ENCODE results near the gene CHRNB1.
A peak's percentile ranks its signal among the peaks of the same experiment; 100 is the strongest.

Gene CHRNB1

GRCh38 chr17:7483255-7484066 lies 38.6 kb downstream of the CHRNB1 start:
- H3K4me3 ChIP-seq (replicated peaks; ENCODE audit: low read depth, low read length), result peak overlapping the region; percentile 85
- peak; percentile 95 for DNase-seq (ENCODE audit: low read depth)
- no peak for TF ChIP-seq CTCF (IDR thresholded peaks at IDR 0.05; ENCODE audit: low read length, missing control alignments)

GRCh38 chr17:7484067-7484918 lies 39.4 kb downstream of the CHRNB1 start, which contains the start of gene POLR2A:
POLR2A (plus strand) TSS chr17:7484366.
- peak; percentile 99 for DNase-seq (ENCODE audit: low read depth)
- peak within 1 kb of the TSS; percentile 85 for H3K4me3 ChIP-seq (replicated peaks; ENCODE audit: low read depth, low read length)
- TF ChIP-seq CTCF (IDR thresholded peaks at IDR 0.05; ENCODE audit: low read length, missing control alignments), result no peak

- no peak for TF ChIP-seq CTCF (IDR thresholded peaks at IDR 0.05; ENCODE audit: low read length, missing control alignments)
- peak overlapping the region; percentile 85 for H3K4me3 ChIP-seq (replicated peaks; ENCODE audit: low read depth, low read length)
- DNase-seq (ENCODE audit: low read depth), result no peak
Measured at GRCh38 chr17:7484919-7485377, 40.1 kb downstream of the CHRNB1 start.

- no peak for TF ChIP-seq CTCF (IDR thresholded peaks at IDR 0.05; ENCODE audit: low read length, missing control alignments)
- peak overlapping the region; percentile 85 for H3K4me3 ChIP-seq (replicated peaks; ENCODE audit: low read depth, low read length)
- DNase-seq (ENCODE audit: low read depth), result no peak
Measured at GRCh38 chr17:7486181-7486580, 41.3 kb downstream of the CHRNB1 start.

GRCh38 chr17:7490144-7490543 lies 45.3 kb downstream of the CHRNB1 start:
- DNase-seq (ENCODE audit: low read depth), result no peak
- TF ChIP-seq CTCF (IDR thresholded peaks at IDR 0.05; ENCODE audit: low read length, missing control alignments), result no peak
- H3K4me3 ChIP-seq (replicated peaks; ENCODE audit: low read depth, low read length), result no peak overlapping the region

- no peak for TF ChIP-seq CTCF (IDR thresholded peaks at IDR 0.05; ENCODE audit: low read length, missing control alignments)
- DNase-seq (ENCODE audit: low read depth), result no peak
- no peak overlapping the region for H3K4me3 ChIP-seq (replicated peaks; ENCODE audit: low read depth, low read length)
Measured at GRCh38 chr17:7491583-7491982, 46.7 kb downstream of the CHRNB1 start.
